NB4 (cell line): ENCODE data around the gene GGCX.

Experiments
- MYC ChIP-seq: IDR thresholded peaks from 2 replicates; pipeline ENCODE4 v1.6.1; 2011; ENCODE audit warnings: low read depth, low read length
- POLR2A ChIP-seq: IDR thresholded peaks from 2 replicates; pipeline ENCODE4 v1.6.1; 2011; ENCODE audit warnings: mild to moderate bottlenecking; ENCODE audit not compliant: insufficient read length; ENCODE audit errors: extremely low read depth
- TF ChIP-seq, protein P1 (sequence below): IDR thresholded peaks from one replicate; pipeline ENCODE4 v1.5.1; 2012; ENCODE audit warnings: low read depth, low read length
- TF ChIP-seq, protein P2 (sequence below): IDR thresholded peaks from 2 replicates; pipeline ENCODE4 v1.6.1; 2011; ENCODE audit warnings: low read depth, low read length

DNA sequence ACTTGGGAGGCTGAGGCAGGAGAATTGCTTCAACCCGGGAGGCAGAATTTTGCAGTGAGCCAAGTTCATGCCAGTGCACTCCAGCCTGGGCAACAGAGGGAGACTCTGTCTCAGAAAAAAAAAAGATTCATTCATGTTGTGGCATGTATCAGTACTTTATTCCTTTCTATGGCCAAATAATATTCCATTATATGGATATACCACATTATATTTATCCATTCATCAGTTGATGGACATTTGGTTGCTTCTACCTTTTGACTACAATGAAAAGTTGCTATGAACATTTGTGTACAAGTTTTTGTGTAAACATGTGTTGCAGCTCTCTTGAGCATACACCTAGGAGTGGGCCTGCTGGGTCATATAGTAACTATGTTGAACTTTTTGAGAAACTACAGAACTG, 31.5 kb downstream of the GGCX start:
- TF ChIP-seq, protein P1, sequence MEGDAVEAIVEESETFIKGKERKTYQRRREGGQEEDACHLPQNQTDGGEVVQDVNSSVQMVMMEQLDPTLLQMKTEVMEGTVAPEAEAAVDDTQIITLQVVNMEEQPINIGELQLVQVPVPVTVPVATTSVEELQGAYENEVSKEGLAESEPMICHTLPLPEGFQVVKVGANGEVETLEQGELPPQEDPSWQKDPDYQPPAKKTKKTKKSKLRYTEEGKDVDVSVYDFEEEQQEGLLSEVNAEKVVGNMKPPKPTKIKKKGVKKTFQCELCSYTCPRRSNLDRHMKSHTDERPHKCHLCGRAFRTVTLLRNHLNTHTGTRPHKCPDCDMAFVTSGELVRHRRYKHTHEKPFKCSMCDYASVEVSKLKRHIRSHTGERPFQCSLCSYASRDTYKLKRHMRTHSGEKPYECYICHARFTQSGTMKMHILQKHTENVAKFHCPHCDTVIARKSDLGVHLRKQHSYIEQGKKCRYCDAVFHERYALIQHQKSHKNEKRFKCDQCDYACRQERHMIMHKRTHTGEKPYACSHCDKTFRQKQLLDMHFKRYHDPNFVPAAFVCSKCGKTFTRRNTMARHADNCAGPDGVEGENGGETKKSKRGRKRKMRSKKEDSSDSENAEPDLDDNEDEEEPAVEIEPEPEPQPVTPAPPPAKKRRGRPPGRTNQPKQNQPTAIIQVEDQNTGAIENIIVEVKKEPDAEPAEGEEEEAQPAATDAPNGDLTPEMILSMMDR, result no peak
- TF ChIP-seq POLR2A (no peak), MYC (no peak)
- TF ChIP-seq, protein P2, sequence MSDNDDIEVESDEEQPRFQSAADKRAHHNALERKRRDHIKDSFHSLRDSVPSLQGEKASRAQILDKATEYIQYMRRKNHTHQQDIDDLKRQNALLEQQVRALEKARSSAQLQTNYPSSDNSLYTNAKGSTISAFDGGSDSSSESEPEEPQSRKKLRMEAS, result no peak
